Superior temporal gyrus (tissue), 1 donor: Measurements from ENCODE around the gene ZNF117.
A peak's percentile ranks its signal among the peaks of the same experiment; 100 is the strongest.
"Not testable (repeated sequence)": the region's sequence is repeated elsewhere in the genome, so short reads cannot be mapped to it uniquely, and the experiment has no call there.

Experiments
- DNase-seq: peaks from one replicate; pipeline ENCODE4 v3.0.0-alpha.2; 2016; ENCODE audit errors: extremely low spot score

The ZNF117 gene

DNA sequence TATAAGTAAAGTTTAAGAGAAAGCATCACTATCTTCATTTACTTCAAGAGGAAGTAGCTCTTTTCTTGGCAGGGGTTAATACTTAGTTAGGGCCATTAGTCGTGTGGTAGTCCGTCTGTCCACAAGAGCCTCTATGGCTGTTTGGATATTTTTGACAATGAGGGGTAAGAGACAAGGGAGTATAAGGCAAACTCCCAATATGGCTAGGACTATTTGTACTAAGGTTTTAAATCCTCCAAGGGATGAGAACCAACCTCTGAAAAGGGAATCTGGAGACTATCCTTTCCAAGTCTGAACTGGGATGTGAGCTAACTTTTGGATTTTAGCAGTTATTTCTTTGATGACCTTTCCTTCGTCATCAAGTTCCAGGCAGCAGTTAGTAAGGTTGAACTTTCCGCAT, at the start of gene ZNF117:
ZNF117 (minus strand) TSS at position 101 of the 400 bp plus-strand sequence.
- no peak for DNase-seq

DNA sequence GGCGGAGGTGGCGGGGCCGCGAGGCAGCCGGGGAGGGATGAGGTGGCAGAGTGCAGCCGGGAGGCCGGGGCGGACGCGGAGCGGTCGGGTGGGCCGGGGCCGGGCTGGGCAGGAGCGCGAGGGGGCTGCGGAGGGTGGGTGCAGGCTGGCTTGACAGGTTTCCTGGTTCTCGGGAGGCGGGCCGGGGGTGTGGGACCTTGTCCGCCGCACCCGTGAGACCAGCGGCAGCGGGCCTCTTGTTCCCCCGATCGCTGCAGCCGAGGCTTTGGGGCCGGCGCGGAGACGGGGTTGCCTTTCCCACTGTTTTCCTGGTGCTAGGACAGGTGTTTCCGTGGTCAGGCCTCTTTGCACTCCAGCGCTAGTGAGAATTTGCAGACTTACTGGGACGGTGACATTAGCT, 47.9 kb upstream of the ZNF117 start:
- DNase-seq = peak; percentile 34

DNA sequence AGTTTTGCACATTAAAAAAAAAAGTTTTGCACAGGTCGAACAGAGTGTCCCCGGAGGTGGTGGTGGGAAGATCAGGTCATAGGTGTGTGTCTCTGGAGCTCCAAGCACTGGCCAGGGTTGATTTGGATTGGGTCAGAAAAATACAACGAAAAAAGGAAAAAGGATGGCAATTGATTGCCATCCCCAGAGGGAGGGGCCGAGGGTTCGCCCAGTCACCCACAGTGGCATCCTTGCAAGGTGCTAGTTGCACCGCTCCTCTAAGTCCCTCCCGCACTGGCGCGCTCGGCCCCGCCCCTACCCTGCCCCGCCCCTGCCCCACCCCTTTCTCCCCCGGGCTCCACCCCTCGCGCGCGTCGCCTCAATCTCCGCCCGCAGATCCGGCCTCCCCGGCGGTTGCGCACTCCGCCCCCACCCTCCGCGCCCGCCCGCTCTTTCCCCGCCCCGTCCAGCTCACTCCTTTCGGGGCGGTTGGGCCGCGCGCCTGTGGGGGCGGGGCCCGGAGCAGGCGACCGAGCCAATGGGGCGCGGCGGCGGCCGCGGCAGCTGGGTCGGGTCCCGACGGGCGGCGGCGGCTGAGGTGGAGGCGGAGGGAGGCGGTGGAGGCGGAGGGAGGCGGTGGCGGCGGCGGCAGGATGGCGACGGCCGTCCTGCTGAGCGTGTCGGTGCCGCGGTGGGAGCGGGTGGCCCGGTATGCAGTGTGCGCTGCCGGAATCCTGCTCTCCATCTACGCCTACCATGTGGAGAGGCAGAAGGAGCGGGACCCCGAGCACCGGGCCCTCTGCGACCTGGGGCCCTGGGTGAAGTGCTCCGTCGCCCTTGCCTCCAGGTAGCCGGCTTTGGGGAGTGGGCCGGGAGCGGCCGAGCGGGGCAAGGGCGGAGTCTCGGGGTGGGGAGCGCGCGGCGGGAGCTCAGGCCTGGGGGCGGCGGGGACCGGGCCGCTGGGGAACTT, 47.2 kb upstream of the ZNF117 start:
- DNase-seq = peak; percentile 85

DNA sequence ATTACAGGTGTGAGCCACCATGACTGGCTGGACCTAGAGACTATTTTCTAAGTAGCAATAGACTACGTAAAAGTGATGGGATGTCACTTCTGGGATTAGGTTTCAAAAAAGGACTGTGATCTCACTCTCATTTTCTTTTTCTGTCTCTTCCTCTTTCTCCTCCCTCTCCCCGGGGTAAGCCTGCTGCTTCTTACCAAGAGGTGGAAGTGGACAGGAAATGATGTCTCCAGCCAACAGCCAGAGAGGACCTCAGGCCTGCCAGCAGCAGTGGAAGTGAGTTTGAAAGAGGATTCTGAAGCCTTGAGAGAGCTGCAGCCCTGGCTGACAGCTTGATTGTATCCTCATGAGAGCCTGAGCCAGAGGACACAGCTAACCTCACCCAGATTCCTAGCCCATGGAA, 45.7 kb upstream of the ZNF117 start:
- not testable (repeated sequence) for DNase-seq

DNA sequence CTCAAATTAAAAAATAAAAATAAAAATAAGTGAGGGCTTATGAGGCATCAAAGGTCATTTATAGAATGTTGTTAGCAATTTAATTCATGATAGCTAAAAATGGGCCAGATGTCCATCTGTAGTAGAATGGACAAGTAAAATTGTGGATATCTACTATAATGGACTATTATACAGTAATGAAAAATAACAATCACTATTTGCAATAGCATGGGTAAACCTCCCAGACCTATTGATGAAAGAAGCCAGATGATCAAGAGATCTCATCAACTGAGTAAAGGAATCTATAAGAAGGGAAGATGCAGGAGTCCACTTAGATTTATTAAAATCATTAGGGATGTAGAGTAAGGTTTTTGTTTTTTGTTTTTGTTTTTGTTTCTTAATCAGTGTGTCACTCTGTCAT, 44.6 kb upstream of the ZNF117 start:
- not testable (repeated sequence) for DNase-seq

DNA sequence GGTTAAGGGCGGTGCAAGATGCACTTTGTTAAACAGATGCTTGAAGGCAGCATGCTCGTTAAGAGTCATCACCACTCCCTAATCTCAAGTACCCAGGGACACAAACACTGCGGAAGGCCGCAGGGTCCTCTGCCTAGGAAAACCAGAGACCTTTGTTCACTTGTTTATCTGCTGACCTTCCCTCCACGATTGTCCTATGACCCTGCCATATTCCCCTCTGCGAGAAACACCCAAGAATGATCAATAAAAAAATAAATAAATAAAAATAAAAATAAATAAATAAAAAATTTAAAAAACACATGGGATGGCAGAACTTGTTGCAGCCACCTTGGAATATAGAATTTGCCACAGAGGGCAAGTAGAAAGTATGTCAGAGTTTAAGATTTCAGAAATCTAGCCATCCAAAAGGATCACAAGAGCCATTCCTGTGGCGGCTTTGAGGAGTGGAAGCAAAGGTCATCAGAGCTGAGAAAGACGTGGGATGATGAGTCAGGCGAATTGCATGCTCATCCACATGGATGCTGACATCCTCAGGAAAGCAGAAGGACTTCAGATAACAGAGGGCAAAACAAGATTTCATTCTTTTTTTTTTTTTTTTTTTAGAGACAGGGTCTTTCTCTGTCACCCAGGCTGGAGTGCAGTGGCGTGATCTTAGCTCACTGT, 43.4 kb upstream of the ZNF117 start:
- not testable (repeated sequence) for DNase-seq

DNA sequence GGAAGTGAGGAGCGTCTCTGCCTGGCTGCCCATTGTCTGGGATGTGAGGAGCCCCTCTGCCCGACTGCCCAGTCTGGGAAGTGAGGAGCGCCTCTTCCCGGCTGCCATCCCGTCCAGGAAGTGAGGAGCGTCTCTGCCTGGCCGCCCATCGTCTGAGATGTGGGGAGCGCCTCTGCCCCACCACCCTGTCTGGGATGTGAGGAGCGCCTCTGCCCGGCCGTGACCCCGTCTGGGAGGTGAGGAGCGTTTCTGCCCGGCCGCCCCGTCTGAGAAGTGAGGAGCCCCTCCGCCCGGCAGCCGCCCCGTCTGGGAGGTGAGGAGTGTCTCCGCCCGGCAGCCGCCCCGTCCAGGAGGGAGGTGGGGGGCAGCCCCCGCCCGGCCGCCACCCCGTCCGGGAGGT, 42.6 kb upstream of the ZNF117 start:
- not testable (repeated sequence) for DNase-seq

DNA sequence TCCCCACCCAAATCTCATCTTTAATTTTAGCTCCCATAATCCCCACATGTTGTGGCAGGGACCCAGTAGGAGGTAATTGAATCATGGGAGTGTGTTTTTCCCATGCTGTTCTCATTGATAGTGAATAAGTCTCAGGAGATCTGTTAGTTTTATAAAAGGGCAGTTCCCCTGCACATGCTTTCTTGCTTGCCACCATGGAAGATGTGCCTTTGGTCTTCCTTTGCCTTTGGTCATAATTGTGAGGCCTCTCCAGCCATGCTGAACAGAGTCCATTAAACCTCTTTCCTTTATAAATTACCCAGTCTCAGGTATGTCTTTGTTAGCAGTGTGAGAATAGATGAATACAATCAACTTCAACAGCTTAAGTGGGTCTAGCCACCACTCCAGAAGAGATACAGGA, 34.2 kb upstream of the ZNF117 start:
- DNase-seq = not testable (repeated sequence)

DNA sequence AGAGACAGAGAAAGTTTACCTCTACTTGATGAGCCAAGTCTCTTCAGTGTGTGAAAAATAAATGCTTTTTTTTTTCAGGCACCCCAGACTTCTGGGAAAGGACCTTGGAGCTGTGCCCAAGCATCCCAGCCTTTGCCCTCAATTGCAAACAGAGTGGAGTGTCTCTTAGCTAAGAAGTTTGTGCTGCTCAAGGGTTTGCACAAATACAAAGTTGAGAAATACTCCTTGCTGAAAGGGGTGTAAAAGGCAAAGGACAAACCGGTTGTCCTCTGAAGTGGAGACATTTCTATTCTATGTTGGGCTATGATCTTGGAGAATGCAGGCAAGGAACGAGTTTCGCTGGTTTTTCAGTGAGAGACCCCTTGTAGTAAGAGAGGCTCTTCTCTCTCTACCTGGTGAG, 30.1 kb upstream of the ZNF117 start:
- DNase-seq = not testable (repeated sequence)

DNA sequence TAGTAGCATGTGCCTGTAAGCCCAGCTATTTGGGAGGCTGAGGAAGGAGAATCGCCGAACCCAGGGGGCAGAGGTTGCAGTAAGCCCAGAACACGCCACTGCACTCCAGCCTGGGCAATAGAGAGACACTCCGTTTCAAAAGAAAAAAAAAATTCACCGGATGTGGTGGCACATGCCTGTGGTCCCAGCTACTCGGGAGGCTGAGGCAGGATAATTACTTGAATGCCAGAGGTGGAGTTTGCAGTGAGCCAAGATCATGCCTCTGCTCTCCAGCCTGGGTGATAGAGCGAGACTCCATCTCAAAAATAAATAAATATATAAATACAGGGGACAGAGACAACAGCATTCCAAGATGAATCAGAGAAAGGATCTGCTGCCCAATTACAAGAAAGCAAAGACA, 19.0 kb upstream of the ZNF117 start:
- not testable (repeated sequence) for DNase-seq

DNA sequence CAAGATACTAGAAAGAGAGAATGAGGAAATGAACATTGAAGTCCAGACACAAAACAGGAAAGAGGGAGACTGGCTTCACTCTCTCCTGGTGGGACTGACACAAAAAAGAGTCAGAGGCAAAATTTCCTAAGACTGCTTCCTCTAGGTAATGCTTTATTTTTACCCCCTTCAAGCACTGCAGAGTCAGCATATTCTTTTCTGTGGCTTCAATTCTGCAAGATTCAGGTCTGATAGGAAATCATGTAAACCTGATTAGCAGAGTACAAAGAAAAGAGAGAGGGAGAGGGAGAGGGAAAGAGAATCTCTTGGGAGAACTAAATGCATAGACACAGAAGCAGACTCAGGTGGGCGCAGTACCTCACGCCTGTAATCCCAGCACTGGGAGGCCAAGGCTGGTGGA, 18.6 kb upstream of the ZNF117 start:
- not testable (repeated sequence) for DNase-seq

DNA sequence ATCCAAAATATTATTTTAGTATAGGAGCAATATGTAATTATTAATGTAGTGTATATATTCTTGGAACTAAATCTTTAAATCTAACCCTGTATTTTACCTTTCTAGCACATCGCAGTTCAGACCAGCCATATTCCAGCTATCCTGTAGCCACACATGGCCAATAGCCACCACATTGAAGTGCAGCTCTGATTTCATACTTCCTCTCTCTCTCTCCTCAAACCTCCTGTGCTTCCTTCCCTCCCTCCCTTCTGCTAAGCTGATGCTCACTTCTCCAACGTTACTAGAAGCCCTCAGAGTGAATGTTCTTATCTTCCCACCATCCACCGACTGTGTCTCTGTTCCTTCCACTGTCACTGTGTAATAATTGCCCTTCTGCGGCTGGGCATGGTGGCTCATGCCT, 16.2 kb upstream of the ZNF117 start:
- not testable (repeated sequence) for DNase-seq

DNA sequence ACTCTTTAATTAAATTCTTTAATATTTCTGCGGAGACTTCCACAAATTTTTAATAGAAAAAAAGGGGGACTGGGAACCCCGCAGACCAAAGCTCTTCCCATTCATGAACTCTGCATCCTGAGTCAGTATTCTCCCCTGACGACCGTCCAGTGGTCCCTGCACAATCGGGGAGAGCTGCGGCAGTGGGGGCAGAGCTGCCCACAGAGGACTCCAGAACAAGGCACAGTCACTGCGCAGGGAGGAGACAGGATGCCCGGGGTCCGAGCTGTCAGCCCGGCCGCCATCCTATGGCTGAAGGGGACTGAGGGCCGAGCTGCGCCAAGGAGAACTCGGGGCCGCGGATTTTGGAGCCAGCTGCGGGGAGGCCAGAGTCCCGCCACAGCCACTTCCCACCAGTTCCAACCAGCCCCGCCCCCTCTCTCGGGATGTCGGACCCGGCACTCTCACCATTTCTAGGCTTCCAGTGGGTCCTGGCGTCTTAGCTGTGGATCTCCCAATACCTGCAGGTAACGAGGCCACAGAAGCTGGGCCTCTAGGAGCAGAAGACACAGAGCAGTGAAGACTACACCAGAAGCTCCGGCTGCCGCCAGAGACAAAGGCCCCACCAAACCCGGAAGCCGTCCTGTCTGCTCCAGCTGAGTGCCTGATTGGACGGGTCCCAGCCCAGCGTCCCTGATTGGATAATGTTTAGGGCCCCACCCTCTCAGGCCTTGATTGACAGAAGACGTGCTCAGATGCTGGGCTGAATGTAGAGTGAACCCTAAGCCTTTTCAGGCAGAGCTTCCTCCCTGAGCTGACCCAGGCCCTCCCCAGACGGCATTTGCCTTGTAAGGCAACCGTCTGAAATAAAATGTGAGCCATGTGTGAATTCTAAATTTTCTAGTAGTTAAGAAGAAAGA, 15.5 kb upstream of the ZNF117 start, which contains the start of gene ERV3-1:
ERV3-1 (minus strand) TSS at position 594 of the 899 bp plus-strand sequence. CDS start 13,661 bp downstream, outside the sequence.
- peak; percentile 99 for DNase-seq

DNA sequence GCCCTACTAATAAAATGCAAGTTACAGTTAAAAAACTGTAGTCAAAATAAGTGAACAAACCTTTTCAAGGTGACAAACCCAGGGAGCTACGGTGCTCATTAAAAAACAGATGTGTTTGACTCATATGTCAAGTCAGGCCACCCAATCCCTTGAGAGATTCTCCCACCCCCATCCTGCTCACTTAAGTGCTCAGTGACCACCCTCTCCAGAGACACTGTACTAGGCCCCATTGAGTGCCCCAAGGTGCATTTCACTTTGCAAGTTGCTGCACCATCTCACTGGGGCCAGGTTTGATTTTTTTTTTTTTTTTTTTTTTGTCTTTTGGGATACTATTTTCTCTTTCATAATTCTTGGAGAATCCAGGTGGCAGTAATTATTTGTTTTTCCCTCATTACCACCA, 13.7 kb upstream of the ZNF117 start:
- DNase-seq = no peak

DNA sequence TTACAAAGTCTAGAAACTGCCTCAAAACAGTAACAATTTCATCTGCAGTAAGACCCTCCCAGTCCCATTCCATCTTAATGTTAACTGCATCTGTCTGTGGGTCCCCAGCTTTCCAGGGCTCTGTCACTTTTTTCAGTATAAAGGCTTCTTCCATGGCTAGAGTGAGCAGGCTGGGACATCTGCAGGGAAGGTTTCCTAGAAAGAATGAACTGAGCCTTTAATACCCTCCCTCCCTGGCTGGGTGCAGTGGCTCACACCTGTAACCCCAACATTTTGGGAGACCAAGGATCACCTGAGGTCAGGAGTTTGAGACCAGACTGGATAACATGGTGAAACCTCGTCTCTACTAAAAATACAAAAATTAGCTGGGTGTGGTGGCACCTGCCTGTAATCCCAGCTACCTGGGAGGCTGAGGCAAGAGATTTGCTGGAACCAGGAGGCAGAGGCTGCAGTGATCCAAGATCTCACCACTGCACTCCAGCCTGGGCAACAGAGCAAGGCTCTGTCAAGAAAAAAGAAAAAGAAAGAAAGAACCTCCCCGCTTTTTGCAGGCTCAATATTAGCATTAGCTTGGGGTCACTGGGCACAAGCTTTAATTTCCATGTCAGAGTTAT, 12.2 kb upstream of the ZNF117 start:
- no peak for DNase-seq

DNA sequence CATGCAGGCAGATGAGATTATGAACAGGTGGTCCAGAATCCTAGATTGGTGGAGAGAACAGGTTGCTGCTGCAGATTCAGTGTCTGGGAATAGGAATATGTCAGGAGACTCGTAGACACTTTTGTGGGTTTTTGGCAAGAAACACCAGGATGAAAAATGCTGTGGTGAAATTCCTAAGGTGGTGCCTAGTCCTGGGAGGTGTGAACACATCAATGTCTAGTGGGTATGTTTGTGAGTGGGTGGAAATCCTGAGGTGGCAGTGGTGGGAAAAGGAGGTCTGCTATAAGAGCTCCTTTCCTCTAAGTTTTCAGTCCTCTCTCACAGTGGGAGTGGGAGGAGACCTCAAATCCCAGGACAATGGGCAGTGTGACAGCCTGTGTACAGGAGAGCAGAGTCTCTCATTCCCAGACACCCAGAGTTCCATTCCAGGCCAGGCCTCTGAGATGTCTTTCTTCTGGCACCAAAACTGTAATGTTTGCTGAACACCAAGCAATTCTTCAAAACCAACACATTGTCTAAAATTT, 10.5 kb upstream of the ZNF117 start:
- no peak for DNase-seq

DNA sequence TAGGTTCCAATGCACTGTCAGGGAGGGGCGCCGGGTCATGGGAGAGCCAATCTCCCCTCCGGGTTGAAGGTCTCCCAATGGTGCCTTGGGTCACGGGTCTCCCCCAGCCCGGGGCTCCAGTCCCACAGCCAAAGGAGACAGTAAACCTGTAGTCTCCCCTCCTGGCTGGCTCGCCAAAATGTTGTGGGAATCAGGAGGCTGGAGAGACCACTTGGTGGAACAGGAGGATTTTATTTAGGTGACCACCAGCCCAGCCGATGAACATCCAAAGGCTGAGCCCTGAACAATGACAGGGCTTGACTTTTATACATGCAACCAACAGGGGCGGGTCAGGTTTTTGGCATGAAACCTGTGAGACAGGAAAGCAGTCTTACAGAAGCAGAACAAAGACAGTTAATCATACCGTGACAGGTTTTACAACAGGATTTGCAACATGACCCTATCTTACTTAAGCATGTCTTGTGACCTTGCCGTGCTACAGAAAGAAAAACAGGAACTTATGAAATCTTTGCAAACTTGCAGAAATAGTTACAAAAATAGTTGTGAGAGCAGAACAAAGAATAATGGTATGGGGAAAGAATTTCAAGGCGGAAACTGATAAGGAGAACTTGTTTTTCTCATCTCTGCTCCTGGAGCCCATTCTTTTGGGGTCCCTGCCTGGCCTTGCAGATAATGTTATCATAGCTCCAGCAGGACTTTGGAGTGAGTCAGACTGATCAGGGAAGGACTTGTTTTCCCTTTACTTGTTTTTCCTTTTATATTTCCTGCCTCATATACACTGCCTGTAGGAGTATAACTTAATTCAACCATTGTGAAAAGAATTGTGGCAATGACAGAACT, 8.5 kb upstream of the ZNF117 start:
- no peak for DNase-seq

DNA sequence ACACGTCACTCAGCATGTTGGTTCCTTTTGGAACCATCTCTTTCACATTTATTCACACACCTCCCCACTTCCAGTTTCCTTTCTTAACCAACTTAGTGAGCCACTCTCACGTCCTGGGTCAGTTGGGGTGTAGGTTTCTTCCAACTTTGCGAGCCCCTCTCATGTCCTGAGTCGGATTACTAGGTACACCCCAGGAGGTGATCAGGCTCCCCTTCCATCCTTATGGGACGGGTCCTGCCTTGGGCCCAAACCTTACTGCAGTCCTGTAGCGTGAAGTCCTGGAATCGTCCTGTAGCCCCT, 8.0 kb upstream of the ZNF117 start:
- DNase-seq = no peak

DNA sequence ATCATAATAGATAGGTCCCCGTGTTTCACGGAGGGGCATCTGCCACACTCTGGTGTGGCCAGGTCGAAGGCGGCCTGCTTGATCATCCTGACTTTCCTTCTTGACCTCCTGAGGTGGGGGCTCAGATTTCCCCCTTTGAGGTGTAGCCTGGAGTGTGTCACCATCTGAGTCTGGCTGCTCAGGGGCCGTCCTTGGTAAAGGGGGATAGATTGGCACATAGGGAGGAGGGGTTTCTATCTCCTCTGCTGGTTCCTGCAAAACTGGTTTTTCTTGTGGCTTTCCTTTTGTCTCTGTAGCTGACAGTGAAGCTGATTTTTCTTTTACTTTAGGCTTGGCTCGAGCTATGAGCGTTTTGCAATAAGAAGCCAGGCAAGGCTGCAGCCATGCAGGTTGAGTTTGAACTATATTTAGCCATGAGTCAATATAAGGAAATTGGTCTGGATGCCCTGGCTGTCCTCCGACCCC, 7.1 kb upstream of the ZNF117 start:
- no peak for DNase-seq
